ENCODE results near the gene ARHGEF7. TPM values are rescaled to one million over a fixed set of nuclear protein-coding genes. Genes with fewer than 3 reads are reported as not detected.

The ARHGEF7 gene
- total and polyA plus RNA-seq, 2 experiments from 2014 or later = 30.1 to 46.8 TPM

DNA sequence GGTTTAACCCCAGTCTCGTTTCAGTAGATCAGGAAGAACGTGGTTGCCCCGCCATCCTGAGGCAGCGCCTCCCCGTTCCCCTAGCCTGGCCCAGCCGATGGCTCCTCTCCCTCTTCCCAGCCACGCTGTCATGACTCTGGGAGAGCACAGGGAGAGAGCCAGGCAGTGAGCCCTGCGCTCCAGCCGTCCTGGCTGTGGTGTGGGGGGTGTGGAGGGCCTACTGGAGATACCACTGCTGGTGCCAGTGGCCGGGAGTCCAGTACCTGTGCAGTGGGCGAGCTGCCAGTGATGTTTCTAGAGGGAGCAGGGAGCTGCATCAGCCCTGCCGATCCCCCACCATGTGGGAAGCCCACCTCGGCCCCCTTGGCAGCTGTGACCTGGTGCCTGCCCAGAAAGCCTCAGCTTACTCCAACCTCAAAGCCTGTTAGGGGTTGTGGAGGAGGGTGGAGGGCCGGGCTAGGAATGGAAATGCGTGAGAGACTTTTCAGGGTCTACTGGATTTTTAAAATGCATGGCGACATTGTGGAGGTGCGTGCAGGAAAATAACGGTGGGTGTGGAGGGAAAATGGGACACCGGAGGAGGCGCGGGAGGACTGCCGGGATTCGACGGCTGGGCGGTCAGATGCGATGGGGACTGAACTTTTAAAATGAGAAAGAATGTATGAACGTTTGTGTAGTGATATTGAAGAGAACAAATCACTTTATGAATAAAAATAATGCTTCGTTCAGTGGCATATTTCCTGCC is 210.2 kb downstream of the ARHGEF7 start:
- H3K36me3 ChIP-seq (replicated peaks; ENCODE audit: insufficient read depth, low read depth) = no peaks in the 10 kb centered on the region
- no peak overlapping the region for H3K4me3 ChIP-seq
- no peaks in the 10 kb centered on the region for H3K9me2 ChIP-seq (replicated peaks; ENCODE audit: insufficient read depth)
- 92% methylated on average over 28 of the region's 28 CpGs for WGBS (ENCODE audit: low lambda C conversion rate, missing lambda C conversion rate)
- no peak overlapping the region for H2AFZ ChIP-seq
- no peaks in the 10 kb centered on the region for H3K27me3 ChIP-seq
- no peaks in the 10 kb centered on the region for H4K20me1 ChIP-seq (ENCODE audit: insufficient read depth, poor library complexity, severe bottlenecking)
- TF ChIP-seq EZH2phosphoT487 (IDR thresholded peaks at IDR 0.05; ENCODE audit: low read depth, severe bottlenecking, unreplicated experiment) (no peak), EZH2 (IDR thresholded peaks at IDR 0.05; ENCODE audit: borderline replicate concordance) (no peak)
- TF ChIP-seq, protein P1, sequence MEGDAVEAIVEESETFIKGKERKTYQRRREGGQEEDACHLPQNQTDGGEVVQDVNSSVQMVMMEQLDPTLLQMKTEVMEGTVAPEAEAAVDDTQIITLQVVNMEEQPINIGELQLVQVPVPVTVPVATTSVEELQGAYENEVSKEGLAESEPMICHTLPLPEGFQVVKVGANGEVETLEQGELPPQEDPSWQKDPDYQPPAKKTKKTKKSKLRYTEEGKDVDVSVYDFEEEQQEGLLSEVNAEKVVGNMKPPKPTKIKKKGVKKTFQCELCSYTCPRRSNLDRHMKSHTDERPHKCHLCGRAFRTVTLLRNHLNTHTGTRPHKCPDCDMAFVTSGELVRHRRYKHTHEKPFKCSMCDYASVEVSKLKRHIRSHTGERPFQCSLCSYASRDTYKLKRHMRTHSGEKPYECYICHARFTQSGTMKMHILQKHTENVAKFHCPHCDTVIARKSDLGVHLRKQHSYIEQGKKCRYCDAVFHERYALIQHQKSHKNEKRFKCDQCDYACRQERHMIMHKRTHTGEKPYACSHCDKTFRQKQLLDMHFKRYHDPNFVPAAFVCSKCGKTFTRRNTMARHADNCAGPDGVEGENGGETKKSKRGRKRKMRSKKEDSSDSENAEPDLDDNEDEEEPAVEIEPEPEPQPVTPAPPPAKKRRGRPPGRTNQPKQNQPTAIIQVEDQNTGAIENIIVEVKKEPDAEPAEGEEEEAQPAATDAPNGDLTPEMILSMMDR (IDR thresholded peaks at IDR 0.05; ENCODE audit: poor library complexity) = no peak
- no peaks in the 10 kb centered on the region for H3K79me2 ChIP-seq
- DNase-seq (ENCODE audit: low spot score) = no peak
- H3K9me3 ChIP-seq (ENCODE audit: low read depth) = no peaks in the 10 kb centered on the region
- no peaks in the 10 kb centered on the region for H3K4me1 ChIP-seq (ENCODE audit: insufficient read depth)
- no peak overlapping the region for H3K27ac ChIP-seq
- H3K4me2 ChIP-seq = no peak overlapping the region

DNA sequence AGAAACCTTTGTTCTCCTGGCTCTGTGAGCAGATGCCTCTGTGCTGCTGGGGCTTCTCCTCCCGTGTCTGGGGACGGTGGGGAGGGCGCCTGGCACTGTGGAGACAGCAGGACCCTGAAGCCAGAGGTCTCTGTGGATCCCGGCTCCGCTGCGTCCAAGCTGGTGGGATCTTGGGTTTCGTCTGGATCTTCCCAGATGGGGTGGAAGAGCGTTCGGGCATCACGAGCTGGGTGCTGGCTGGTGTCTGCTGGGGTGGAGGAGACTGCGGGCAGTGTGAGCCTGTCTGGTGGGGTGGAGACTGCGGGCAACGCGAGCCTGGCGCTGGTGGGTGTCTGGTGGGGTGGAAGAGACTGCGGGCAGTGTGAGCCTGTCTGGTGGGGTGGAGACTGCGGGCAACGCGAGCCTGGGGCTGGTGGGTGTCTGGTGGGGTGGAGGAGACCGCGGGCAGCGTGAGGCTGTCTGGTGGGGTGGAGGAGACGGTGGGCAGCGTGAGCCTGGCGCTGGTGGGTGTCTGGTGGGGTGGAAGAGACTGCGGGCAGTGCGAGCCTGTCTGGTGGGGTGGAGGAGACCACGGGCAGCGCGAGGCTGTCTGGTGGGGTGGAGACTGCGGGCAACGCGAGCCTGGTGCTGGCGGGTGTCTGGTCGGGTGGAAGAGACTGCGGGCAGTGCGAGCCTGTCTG is 211.0 kb downstream of the ARHGEF7 start:
- H3K4me2 ChIP-seq = no peak overlapping the region
- DNase-seq (ENCODE audit: low spot score) = no peak
- no peaks in the 10 kb centered on the region for H3K36me3 ChIP-seq (replicated peaks; ENCODE audit: insufficient read depth, low read depth)
- no peak overlapping the region for H3K4me3 ChIP-seq
- no peak overlapping the region for H2AFZ ChIP-seq
- no peaks in the 10 kb centered on the region for H3K9me2 ChIP-seq (replicated peaks; ENCODE audit: insufficient read depth)
- WGBS (ENCODE audit: low lambda C conversion rate, missing lambda C conversion rate) = 86% methylated on average over 14 of the region's 37 CpGs
- no peaks in the 10 kb centered on the region for H3K27me3 ChIP-seq
- no peaks in the 10 kb centered on the region for H3K79me2 ChIP-seq
- H4K20me1 ChIP-seq (ENCODE audit: insufficient read depth, poor library complexity, severe bottlenecking) = no peaks in the 10 kb centered on the region
- no peaks in the 10 kb centered on the region for H3K9me3 ChIP-seq (ENCODE audit: low read depth)
- H3K4me1 ChIP-seq (ENCODE audit: insufficient read depth) = no peaks in the 10 kb centered on the region
- H3K27ac ChIP-seq = no peak overlapping the region
- TF ChIP-seq EZH2phosphoT487 (IDR thresholded peaks at IDR 0.05; ENCODE audit: low read depth, severe bottlenecking, unreplicated experiment) (no peak), EZH2 (IDR thresholded peaks at IDR 0.05; ENCODE audit: borderline replicate concordance) (no peak)
- TF ChIP-seq, protein P1 (IDR thresholded peaks at IDR 0.05; ENCODE audit: poor library complexity) = no peak

DNA sequence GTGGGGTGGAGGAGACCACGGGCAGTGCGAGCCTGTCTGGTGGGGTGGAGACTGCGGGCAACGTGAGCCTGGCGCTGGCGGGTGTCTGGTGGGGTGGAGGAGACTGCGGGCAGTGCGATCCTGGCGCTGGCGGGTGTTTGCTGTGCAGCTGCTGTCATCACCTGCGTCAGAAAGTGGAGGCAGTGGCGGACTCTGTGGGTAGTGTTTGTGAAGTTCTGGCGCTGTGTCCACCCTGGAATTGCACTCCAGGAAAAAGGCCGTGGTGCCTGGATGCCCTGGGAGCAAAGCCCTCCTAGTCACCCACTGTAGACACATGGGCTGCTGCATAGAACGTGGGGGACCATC is 211.5 kb downstream of the ARHGEF7 start:
- no peaks in the 10 kb centered on the region for H3K9me3 ChIP-seq (ENCODE audit: low read depth)
- no peaks in the 10 kb centered on the region for H3K79me2 ChIP-seq
- 89% methylated on average over 13 of the region's 15 CpGs for WGBS (ENCODE audit: low lambda C conversion rate, missing lambda C conversion rate)
- TF ChIP-seq, protein P1 (IDR thresholded peaks at IDR 0.05; ENCODE audit: poor library complexity) = no peak
- TF ChIP-seq EZH2 (IDR thresholded peaks at IDR 0.05; ENCODE audit: borderline replicate concordance) = no peak
- no peak for TF ChIP-seq EZH2phosphoT487 (IDR thresholded peaks at IDR 0.05; ENCODE audit: low read depth, severe bottlenecking, unreplicated experiment)
- no peaks in the 10 kb centered on the region for H3K9me2 ChIP-seq (replicated peaks; ENCODE audit: insufficient read depth)
- no peak overlapping the region for H3K4me2 ChIP-seq
- no peak overlapping the region for H3K4me3 ChIP-seq
- H3K4me1 ChIP-seq (ENCODE audit: insufficient read depth) = no peaks in the 10 kb centered on the region
- DNase-seq (ENCODE audit: low spot score) = no peak
- H4K20me1 ChIP-seq (ENCODE audit: insufficient read depth, poor library complexity, severe bottlenecking) = no peaks in the 10 kb centered on the region
- no peak overlapping the region for H2AFZ ChIP-seq
- H3K27ac ChIP-seq = no peak overlapping the region
- H3K27me3 ChIP-seq = no peaks in the 10 kb centered on the region
- H3K36me3 ChIP-seq (replicated peaks; ENCODE audit: insufficient read depth, low read depth) = no peaks in the 10 kb centered on the region
